Right renal pelvis (tissue), 4 donors: ENCODE measurements around the gene D2HGDH. TPM values are rescaled to one million over a fixed set of nuclear protein-coding genes. Genes with fewer than 3 reads are reported as not detected.
"Not testable (repeated sequence)": the region's sequence is repeated elsewhere in the genome, so short reads cannot be mapped to it uniquely, and the experiment has no call there.

Experiments used
- DNase-seq, 4 donors: peaks; one replicate each; pipeline ENCODE4 v3.0.0-alpha.2; 2013; ENCODE audit warnings: low read depth in 4 of 4, low spot score in 3 of 4, missing footprints in 1 of 4
- polyA plus RNA-seq, 4 donors: library from polyadenylated mRNA; unstranded; fragments of 120-200 nt; gene quantifications; one replicate each; pipeline ENCODE4 v1.2.1, GENCODE V29; 2013; ENCODE audit not compliant: insufficient read length in 4 of 4

D2HGDH gene
- polyA plus RNA-seq, 4 donors: 31.8 to 48.5 (median 38.0) TPM

DNA sequence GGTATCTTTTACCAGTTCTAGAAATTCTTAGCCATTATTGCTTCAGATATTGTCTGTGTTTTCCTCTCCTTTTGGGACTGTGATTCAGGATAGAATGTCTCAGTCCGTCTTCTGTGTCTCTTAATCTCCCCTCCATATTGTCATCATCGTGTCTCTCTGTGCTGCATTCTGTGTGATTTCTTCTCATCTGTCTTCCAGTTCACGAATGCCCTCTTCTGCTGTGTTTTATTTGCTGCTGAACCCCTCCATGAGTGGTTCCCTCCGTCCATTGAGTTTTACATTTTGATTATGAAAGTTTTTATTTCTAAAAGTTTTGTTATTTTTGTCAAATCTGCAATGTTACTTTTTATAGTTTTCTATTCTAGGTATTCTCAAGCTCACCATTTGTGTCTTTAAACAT is 11.7 kb downstream of the D2HGDH start:
- no peak for DNase-seq

DNA sequence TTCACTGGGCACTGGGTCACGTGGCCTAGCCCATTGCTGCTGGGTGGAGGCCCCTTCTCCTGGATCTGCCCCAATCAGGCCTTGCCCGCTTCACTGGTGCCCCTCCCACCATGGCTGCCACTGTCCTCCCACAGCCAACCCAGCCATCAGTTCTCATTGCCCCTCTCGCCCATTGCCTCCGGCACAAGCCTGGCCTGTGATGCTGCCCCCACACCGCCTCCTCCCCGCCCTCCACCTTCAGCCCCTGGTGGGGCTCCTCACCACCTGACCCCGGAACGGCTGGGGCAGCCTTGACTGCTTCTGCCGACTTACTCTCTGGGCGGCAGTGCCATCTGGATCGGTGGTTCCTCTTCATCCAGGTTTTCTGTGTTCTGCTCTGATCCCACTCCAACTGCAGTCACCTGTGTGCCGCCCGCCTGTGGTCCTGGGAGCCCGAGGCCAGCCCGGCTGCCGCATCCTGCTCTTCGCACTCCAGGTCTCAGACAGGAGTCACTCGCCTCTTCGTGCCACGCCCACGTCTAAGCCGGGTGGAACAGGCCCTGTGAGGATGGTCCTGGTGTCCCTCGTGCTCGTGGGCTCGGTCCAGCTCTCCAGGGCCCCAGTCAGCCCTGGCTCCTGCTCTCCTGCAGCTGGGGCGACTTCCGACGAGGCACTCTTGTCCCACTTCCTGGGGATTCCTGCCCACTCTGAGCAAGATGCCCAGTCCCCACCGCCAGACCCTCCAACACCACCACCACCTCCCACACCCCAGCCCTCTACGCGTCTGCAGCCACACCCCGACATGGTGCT is 14.2 kb downstream of the D2HGDH start:
- DNase-seq: no peak

DNA sequence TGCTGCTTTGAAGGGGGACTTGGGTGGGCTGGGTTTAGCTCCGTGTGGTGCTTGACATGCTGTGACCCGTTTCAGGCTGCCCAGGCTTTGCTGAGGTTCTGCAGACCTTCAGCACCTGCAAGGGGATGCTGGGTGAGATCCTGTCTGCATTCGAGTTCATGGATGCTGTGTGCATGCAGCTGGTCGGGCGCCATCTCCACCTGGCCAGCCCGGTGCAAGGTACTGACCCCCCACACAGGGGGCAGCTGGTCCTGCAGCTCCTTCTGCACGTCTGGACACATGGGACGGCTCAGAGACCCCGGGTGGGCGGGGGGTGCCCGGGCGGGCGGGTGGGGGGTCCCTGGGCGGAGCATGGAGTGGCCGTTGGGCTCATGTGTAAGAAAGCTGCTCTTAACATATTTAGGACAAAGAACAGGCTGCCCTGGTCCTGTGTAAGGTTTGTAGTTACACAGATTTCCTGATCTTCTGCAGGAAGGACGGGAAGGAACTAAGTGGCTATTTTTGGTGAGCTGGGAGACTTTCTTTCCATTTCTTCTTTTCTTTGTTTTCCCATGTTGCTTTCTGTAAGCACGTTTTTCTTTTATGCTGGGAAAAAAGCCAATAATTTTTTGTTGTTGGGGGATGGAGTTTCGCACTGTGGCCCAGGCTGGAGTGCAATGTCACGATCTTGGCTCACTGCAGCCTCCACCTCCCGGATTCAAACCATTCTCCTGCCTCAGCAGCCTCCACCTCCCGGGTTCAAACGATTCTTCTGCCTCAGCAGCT is 15.8 kb downstream of the D2HGDH start:
- no peak for DNase-seq

DNA sequence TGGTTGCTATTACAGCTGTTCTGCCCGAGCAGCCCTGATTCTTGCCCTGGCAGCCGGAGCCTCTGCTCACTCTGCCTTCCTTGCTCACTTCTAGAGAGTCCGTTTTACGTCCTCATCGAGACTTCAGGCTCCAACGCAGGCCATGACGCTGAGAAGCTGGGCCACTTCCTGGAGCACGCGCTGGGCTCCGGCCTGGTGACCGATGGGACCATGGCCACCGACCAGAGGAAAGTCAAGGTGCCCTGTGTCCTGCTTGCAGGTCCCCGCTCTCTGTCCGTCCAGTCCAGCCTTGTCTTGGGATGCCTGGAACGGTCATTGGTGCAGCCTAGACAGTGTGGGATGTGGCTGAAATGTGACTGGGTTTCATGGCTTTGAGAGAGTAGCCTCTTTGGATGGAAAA is 16.7 kb downstream of the D2HGDH start:
- DNase-seq: no peak

DNA sequence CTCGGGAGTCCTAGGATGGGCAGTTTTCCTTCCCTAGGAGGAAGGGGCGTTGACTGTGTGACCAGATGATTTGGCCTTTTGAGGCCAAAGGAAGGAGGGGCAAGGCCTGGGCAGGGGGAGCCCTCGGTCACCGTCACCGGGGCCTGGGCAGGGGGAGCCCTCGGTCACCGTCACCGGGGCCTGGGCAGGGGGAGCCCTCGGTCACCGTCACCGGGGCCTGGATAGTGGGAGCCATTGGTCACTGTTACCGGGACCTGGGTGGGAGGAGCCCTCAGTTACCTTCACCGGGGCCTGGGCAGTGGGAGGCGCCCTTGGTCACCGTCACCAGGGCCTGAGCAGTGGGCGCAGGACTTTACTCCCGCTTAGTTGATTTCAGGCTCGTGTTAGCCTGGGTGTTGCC is 17.3 kb downstream of the D2HGDH start:
- no peak for DNase-seq

DNA sequence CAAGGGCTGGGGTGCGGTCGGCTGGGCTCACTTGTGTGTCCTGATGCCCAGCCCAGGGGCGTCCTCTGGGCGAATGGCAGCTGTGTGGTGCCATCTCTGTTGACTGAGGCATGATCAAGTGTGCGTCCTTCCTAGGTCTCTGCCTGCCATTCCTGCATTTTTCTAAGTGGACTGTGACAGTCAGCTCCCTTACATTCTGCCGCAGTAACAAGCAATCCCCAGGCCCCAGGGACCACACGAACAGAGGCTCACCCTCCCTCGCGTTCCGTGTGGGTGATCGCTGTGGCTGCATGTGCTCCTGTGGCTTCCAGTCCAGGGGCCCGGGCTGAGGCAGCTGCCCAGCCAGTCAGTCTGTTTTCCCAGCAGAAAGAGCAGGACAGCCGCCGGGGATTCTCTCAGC is 17.8 kb downstream of the D2HGDH start:
- no peak for DNase-seq

DNA sequence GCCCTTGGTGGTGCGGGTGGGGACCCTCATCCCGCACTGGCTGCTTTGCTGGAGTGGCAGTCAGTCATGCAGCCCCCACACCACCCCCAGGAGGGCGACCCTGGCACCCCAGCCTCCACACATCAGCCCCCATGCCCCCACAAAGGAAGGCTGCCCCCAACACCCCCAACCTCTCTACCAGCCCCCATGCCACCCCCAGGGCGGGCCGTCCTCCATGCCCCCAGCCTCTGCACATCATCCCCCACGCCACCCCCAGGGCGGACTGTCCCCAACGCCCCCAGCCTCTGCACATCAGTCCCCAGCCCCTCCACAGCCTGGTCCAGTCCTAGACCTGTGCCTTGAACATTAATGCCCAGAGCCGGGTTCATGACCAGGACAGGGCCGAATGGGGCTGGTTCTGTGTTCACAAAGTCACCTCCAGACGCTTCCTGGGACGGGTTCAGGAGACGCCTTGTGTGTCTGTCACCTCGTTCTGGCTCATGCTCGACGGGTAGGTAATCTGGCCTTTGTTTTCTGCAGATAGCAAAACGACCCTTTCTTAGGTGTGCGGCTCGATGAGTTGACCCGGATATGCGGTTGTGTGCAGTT is 18.4 kb downstream of the D2HGDH start:
- no peak for DNase-seq

DNA sequence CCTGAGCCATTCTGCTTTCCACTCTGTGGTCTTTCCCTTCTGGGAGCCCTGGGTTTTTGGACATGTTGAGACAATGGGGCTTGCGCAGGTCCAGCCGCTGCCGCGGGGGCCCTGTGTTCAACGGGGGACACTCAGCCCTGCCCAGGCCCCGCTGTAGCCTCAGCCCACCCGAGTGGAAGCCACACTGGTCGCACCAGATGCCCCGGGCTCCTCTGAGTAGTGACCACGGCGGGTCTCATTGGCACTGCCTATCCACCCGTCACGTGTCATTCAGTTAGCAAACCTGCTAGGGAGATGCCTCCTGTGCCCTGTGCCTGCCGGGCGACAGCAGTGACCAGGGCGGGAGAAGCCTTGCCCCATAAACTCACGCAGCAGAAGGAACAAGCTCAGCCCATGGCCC is 19.1 kb downstream of the D2HGDH start:
- DNase-seq: no peak

DNA sequence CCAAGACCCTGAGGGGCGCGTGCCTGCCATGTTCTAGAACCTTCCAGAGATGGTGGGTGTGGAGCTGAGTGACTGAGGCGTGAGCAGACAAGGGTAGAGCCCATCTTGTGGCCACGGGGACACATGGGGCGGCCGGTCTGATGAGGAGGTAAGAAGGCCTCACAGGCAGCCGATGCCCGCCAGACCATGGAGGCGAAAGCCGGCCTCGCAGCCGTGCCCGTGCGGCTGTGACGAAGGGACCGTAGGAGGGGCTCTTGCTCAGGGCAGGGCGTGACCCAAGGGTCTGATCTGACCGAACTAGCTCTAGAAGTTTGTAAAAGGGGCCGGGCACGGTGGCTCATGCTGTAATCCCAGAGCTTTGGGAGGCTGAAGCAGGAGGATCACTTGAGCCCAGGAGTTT is 19.6 kb downstream of the D2HGDH start:
- no peak for DNase-seq

DNA sequence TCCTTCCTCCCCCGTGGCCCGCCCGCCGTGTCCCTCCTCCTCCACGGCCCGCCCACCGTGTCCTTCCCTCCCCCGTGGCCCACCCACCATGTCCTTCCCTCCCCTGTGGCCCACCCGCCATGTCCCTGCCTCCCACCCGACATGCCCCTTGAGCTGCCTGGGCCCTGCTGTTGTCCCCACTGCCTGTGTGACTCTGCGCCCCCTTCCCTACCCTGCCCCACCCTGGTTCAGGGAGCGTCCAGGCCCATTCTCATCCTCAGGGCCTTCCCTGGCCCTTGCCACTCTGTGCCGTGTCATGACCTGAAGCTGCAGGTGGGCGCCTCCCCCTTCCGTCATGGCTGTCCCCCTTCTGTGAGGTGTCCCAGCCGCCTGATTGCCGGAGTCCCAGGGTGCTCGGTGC is 20.7 kb downstream of the D2HGDH start:
- no peak for DNase-seq

DNA sequence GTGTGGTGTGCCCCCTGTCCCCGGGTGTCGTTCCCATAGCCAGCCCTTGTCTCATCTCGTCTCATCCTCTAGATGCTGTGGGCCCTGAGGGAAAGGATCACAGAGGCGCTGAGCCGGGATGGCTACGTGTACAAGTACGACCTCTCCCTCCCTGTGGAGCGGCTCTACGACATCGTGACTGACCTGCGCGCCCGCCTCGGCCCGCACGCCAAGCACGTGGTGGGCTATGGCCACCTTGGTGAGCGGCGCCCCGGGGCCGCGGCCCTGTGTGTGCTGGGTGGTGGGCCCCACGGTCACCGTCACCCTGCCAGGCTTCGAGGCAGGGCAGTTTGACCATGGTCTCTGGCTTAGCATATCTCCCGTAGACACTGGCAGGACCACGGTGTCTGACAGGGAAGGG is 21.3 kb downstream of the D2HGDH start:
- DNase-seq: no peak

DNA sequence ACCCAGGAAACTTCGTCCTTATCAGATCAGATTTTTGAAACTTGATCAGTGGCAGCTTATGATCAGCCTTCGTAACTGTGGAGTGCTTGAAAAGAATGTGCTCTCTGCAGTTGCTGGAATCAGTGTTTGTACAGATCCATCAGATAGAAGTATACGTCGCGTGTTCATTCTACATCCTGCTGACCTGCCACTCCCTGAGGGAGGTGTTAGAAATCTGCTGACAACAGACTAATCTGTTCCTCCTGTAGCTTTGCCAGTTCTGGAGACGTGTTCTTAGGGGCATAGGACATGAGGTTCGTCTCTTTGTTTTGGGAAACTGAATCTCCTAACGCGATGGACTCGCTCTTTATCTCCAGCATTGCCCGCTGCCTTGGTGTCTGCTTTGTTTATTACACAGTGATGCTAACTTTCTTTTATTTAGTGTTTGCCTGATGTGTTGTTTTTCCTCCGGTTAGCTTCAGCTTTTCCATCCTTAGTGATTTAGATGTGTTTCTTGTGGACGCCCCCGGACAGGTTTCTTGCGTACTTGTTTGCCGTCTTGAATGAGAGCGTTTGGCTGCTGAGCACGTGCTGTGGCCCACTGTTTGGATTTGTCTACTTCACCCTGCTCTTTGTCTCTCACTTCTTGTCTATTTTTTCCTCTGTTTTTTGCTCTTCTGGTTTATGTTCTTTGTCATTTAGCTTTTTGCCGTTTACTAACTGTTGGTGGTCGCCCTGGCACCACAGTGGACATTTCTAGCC is 24.8 kb downstream of the D2HGDH start:
- no peak for DNase-seq

DNA sequence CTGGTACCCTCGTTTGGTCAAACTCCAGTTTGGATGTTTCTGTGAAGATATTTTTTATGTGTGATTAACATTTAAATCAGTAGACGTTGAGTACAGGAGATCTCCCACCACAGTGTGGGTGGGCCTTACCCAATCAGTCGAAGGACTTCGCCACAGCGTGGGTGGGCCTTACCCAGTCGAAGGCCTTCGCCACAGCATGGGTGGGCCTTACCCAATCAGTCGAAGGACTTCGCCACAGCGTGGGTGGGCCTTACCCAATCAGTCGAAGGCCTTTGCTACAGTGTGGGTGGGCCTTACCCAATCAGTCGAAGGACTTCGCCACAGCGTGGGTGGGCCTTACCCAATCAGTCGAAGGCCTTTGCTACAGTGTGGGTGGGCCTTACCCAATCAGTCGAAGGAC is 25.5 kb downstream of the D2HGDH start:
- not testable (repeated sequence) for DNase-seq

DNA sequence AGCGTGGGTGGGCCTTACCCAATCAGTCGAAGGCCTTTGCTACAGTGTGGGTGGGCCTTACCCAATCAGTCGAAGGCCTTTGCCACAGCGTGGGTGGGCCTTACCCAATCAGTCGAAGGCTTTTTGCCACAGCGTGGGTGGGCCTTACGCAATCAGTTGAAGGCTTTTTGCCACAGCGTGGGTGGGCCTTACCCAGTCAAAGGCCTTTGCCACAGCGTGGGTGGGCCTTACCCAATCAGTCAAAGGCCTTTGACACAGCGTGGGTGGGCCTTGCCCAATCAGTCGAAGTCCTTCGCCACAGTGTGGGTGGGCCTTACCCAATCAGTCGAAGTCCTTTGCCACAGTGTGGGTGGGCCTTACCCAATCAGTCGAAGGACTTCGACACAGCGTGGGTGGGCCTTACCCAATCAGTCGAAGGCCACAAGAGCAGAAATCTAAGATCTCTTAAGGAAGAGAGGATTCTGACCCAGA is 25.9 kb downstream of the D2HGDH start:
- no peak for DNase-seq

DNA sequence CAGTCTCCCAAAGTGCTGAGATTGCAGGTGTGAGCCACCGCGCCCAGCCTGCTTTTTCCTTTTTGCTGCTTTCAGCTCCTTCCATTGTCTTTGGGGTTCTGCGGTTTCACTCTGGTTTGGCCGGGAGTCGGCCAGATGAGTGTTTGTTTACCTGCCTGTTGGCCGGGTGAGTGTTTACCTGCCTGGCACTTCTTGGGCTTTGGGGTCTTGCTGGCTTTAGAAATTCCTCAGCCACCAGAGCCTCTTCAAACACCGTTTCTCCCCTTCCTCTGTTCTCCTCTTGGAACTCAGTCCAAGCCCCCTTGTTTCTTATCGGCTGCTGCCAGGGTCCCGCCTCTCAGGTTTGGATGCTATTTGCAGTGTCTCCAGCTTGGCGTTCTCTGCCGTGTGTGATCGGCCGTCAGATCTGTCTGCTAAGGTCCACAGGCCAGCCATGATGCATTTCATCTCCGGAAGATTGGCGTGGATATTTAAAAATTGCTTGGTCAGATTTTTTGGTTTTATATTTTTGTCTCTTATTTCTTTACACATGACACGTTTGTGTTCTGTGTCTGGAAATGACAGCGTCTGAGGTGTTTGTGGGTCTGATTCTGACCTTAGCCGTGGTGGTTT is 28.0 kb downstream of the D2HGDH start:
- no peak for DNase-seq

DNA sequence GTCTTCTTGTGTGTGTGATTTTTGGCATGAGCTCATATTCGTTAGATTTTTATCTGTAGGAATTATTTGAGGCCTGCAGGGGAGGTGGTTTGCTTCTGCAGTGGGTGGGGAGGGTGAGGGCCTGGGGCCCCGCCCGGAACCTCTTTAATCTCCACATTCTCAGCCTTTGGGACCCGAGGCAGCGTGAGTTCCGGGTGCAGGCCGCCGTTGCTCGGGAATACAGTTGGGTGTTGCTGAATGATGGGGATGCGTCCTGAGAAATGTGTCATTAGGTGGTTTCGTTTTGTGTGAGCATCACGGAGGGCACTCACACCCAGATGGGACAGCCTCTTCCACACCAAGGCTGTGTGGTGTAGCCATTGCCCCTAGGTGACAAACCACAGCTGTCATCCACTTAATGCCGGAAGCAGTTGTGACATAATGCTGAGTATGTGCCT is 28.5 kb downstream of the D2HGDH start:
- no peak for DNase-seq

DNA sequence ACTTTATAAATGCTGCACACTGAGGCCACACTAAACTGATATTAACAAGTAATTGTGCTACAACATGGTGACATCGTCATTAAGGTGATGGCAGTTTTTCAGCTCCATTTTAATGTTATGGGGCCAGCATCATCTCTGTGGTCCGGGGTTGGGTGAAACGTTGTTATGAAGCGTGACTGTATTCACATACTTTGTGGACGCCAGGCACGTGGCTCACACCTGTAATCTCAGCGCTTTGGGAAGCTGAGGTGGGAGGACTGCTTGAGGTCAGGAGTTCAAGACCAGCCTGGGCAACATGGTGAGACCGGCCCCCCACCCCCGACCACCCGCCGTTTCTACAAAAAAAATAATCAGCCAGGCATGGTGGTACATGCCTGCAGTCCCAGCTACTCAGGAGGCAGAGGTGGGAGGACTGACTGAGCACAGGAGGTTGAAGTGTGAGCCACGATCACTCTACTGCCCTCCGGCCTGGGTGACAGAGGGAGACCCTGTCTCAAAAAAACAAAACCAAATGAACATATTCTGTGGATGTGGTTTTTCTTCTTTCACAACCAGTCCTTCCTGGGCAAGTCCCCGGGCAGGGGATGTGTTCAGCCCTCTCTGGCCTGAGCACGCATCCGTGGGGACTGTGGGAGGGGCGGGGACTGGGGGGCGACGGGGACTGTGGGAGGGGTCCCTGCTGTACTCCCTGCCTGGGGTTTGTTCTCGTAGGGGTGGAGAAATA is 29.3 kb downstream of the D2HGDH start:
- no peak for DNase-seq

DNA sequence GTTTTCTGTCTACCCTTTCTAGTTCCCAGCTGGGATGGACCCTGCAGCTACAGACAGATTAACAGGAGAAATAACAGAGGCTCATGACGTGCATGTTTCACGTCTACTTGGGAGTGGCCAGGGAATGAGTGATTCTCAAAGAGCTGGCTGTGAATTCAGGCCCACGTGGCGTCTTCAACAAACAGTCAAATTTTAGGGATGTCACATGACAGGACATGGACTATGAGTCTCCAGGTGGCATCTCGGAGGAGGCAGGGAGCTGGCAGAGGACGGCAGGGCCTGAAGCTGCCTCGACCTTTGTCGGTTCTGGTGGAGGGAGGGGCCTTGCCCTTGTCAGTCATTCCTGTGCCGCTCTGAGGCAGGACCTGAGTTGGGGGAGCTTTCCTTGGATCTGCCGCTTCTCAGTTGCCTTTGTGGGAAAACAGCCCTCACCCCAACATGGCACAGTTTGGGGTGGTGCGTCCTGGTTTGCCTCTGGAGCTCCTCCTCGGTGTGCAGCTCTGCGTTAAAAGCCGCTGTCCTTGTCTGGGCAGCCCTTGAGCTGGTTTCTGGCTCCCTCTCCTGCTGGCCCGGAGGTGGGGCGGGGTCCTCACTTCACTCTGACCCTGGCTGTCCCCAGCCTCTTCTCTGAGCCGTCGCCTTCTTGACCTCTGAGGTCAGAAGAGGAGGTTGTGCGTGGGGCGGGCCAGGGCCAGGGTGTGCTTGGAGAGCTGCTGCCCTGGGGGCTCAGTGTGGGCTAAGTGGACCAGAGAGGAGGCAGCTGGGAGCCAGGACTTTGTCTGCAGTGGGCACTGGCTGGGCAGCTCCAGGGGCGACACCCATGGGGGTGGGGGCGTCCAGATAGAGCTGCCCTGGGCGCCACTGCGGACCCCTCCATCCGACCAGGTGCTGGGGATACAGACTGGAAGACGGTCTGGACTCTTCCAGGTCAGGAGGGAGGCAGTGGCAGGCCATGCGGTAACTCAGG is 30.1 kb downstream of the D2HGDH start:
- DNase-seq: no peak
